Measurements from ENCODE around the gene INTS1. TPM values are rescaled to one million over a fixed set of nuclear protein-coding genes. Genes with fewer than 3 reads are reported as not detected.

Gene INTS1
- 10 to 100 TPM; 78.1 to 81.7 TPM for total RNA-seq

- intact Hi-C loops (cut with DNase I, micrococcal nuclease), result loop anchor here (1.0 to 2.0 kb wide), 9 partner anchors 26 to 850 kb away; partner anchors contain the start of genes MICALL2 (in 2 of the 2), EIF3B (in 1 of the 2), MAFK (in 1 of the 2) and PSMG3 (in 1 of the 2)
- H3K27ac Mint-ChIP-seq, result peak within 1 kb of the TSS; percentile 87
These were observed at the start of gene INTS1 for GRCh38 chr7:1503816-1504775. TSS of gene INTS1 (minus strand) at chr7:1504389. CDS start at chr7:1503960, 429 bp downstream.

GRCh38 chr7:1553512-1554210 is 49.5 kb upstream of the INTS1 start:
- intact Hi-C loops (cut with DNase I, micrococcal nuclease), result no loop called here
- no peaks in the 10 kb centered on the region for H3K9me3 Mint-ChIP-seq (ENCODE audit: low read depth)
- H3K4me3 Mint-ChIP-seq, result no peak overlapping the region
- POLR2A ChIA-PET, result no interaction called here
- DNase-seq (no peak), ATAC-seq (no peak)
- no peaks in the 10 kb centered on the region for H3K4me1 Mint-ChIP-seq
- H3K27me3 Mint-ChIP-seq, result no peaks in the 10 kb centered on the region
- H3K27ac Mint-ChIP-seq, result no peak overlapping the region
- H3K36me3 Mint-ChIP-seq (ENCODE audit: low read depth), result no peaks in the 10 kb centered on the region
- CTCF ChIA-PET, result no interaction called here

More at GRCh38 chr7:1503816-1504775, at the start of gene INTS1:
- Mint-ChIP-seq H3K4me1 (peaks cover 41% of the 10 kb centered on the region), H3K36me3 (ENCODE audit: low read depth) (peaks cover 18% of the 10 kb centered on the region), H3K27me3 (no peaks in the 10 kb centered on the region), H3K9me3 (ENCODE audit: low read depth) (no peaks in the 10 kb centered on the region), H3K4me3 (peak within 1 kb of the TSS; percentile 85)
- ATAC-seq (peak; percentile 88), DNase-seq (peak; percentile 95)
- POLR2A ChIA-PET, result no interaction called here
- CTCF ChIA-PET, result interaction anchor here (0.6 kb wide), 1 partner anchor 311 kb away, joined by 3 read pairs; no protein-coding TSS in a partner anchor

- DNase-seq (no peak), ATAC-seq (no peak)
- CTCF ChIA-PET, result no interaction called here
- intact Hi-C loops (cut with DNase I, micrococcal nuclease), result no loop called here
- H3K4me1 Mint-ChIP-seq, result no peaks in the 10 kb centered on the region
- no peak overlapping the region for H3K4me3 Mint-ChIP-seq
- no peaks in the 10 kb centered on the region for H3K27me3 Mint-ChIP-seq
- POLR2A ChIA-PET, result no interaction called here
- no peaks in the 10 kb centered on the region for H3K9me3 Mint-ChIP-seq (ENCODE audit: low read depth)
- H3K27ac Mint-ChIP-seq, result no peak overlapping the region
- H3K36me3 Mint-ChIP-seq (ENCODE audit: low read depth), result no peaks in the 10 kb centered on the region
These were observed 48.0 kb upstream of the INTS1 start for GRCh38 chr7:1552200-1552599.

- CTCF ChIA-PET, result no interaction called here
- intact Hi-C loops (cut with DNase I, micrococcal nuclease), result no loop called here
- no peaks in the 10 kb centered on the region for H3K27me3 Mint-ChIP-seq
- no peak overlapping the region for H3K27ac Mint-ChIP-seq
- H3K36me3 Mint-ChIP-seq (ENCODE audit: low read depth), result no peaks in the 10 kb centered on the region
- DNase-seq (no peak), ATAC-seq (no peak)
- H3K4me1 Mint-ChIP-seq, result no peaks in the 10 kb centered on the region
- no peak overlapping the region for H3K4me3 Mint-ChIP-seq
- POLR2A ChIA-PET, result no interaction called here
- H3K9me3 Mint-ChIP-seq (ENCODE audit: low read depth), result no peaks in the 10 kb centered on the region
These were observed 46.6 kb upstream of the INTS1 start for GRCh38 chr7:1550846-1551155.

GRCh38 chr7:1550005-1550845 is 46.0 kb upstream of the INTS1 start:
- ChIA-PET POLR2A (no interaction called here), CTCF (no interaction called here)
- no peak for DNase-seq
- Mint-ChIP-seq H3K4me1 (no peaks in the 10 kb centered on the region), H3K9me3 (ENCODE audit: low read depth) (no peaks in the 10 kb centered on the region), H3K27me3 (no peaks in the 10 kb centered on the region), H3K4me3 (no peak overlapping the region), H3K36me3 (ENCODE audit: low read depth) (no peaks in the 10 kb centered on the region), H3K27ac (no peak overlapping the region)
- ATAC-seq, result no peak
- intact Hi-C loops (cut with DNase I, micrococcal nuclease), result no loop called here

GRCh38 chr7:1549357-1550004 is 45.3 kb upstream of the INTS1 start:
- ATAC-seq, result no peak
- Mint-ChIP-seq H3K9me3 (ENCODE audit: low read depth) (no peaks in the 10 kb centered on the region), H3K27me3 (no peaks in the 10 kb centered on the region), H3K36me3 (ENCODE audit: low read depth) (no peaks in the 10 kb centered on the region), H3K27ac (no peak overlapping the region), H3K4me3 (no peak overlapping the region), H3K4me1 (no peaks in the 10 kb centered on the region)
- intact Hi-C loops (cut with DNase I, micrococcal nuclease), result no loop called here
- CTCF ChIA-PET, result no interaction called here
- POLR2A ChIA-PET, result no interaction called here
- DNase-seq, result no peak

- ChIA-PET CTCF (no interaction called here), POLR2A (no interaction called here)
- intact Hi-C loops (cut with DNase I, micrococcal nuclease), result no loop called here
- Mint-ChIP-seq H3K4me3 (no peak overlapping the region), H3K27ac (no peak overlapping the region), H3K27me3 (no peaks in the 10 kb centered on the region), H3K9me3 (ENCODE audit: low read depth) (no peaks in the 10 kb centered on the region), H3K36me3 (ENCODE audit: low read depth) (no peaks in the 10 kb centered on the region), H3K4me1 (no peaks in the 10 kb centered on the region)
- DNase-seq (no peak), ATAC-seq (no peak)
These were observed 44.8 kb upstream of the INTS1 start for GRCh38 chr7:1548944-1549343.

- Mint-ChIP-seq H3K27ac (no peak overlapping the region), H3K9me3 (ENCODE audit: low read depth) (no peaks in the 10 kb centered on the region), H3K4me3 (no peak overlapping the region), H3K27me3 (no peaks in the 10 kb centered on the region), H3K36me3 (ENCODE audit: low read depth) (no peaks in the 10 kb centered on the region), H3K4me1 (no peaks in the 10 kb centered on the region)
- ATAC-seq, result no peak
- DNase-seq, result no peak
- ChIA-PET CTCF (no interaction called here), POLR2A (no interaction called here)
- intact Hi-C loops (cut with DNase I, micrococcal nuclease), result no loop called here
These were observed 44.2 kb upstream of the INTS1 start for GRCh38 chr7:1548438-1548831.

- POLR2A ChIA-PET, result no interaction called here
- Mint-ChIP-seq H3K27ac (no peak overlapping the region), H3K36me3 (ENCODE audit: low read depth) (no peaks in the 10 kb centered on the region), H3K4me3 (no peak overlapping the region), H3K9me3 (ENCODE audit: low read depth) (no peaks in the 10 kb centered on the region), H3K4me1 (no peaks in the 10 kb centered on the region), H3K27me3 (no peaks in the 10 kb centered on the region)
- DNase-seq, result no peak
- CTCF ChIA-PET, result interaction anchor here (0.6 kb wide), 1 partner anchor 13 kb away, joined by 3 read pairs; no protein-coding TSS in a partner anchor
- intact Hi-C loops (cut with DNase I, micrococcal nuclease), result no loop called here
- no peak for ATAC-seq
These were observed 43.7 kb upstream of the INTS1 start for GRCh38 chr7:1547777-1548437.

GRCh38 chr7:1546909-1547776 is 43.0 kb upstream of the INTS1 start:
- ChIA-PET POLR2A (no interaction called here), CTCF (interaction anchor here (0.6 kb wide), 1 partner anchor 12 kb away, joined by 3 read pairs; no protein-coding TSS in a partner anchor)

More at GRCh38 chr7:1546909-1547776, 43.0 kb upstream of the INTS1 start:
- no peaks in the 10 kb centered on the region for H3K4me1 Mint-ChIP-seq
- no peak overlapping the region for H3K4me3 Mint-ChIP-seq
- H3K9me3 Mint-ChIP-seq (ENCODE audit: low read depth), result no peaks in the 10 kb centered on the region
- no peak overlapping the region for H3K27ac Mint-ChIP-seq
- intact Hi-C loops (cut with DNase I, micrococcal nuclease), result no loop called here
- H3K27me3 Mint-ChIP-seq, result no peaks in the 10 kb centered on the region
- DNase-seq (no peak), ATAC-seq (no peak)
- peaks cover 3% of the 10 kb centered on the region for H3K36me3 Mint-ChIP-seq (ENCODE audit: low read depth)

Data from activated CD4-positive, alpha-beta T cell treated with anti-CD3 and anti-CD28 coated beads for 36 hours (primary cell).